PC-3 (cell line): Measurements from ENCODE around the gene TCAF1.

Experiments used
- CTCF ChIP-seq: fragments of 300-600 bp; sonication (generic); conservative IDR thresholded peaks from 2 replicates; pipeline ENCODE4 v1.5.1; 2017; ENCODE audit warnings: antibody characterized with exemption, low read depth, mild to moderate bottlenecking, low read length
- EZH2 ChIP-seq: fragments of 300-600 bp; sonication (generic); IDR thresholded peaks from one replicate; pipeline ENCODE4 v1.6.1; 2017; ENCODE audit warnings: antibody characterized with exemption, mild to moderate bottlenecking, low read length; ENCODE audit not compliant: unreplicated experiment

- TF ChIP-seq CTCF (no peak), EZH2 (no peak)
These were observed 27.4 kb upstream of the TCAF1 start for GRCh38 chr7:143929224-143929920.
